Purkinje cell (primary cell): ENCODE measurements around the gene AFAP1. TPM values are rescaled to one million over a fixed set of nuclear protein-coding genes. Genes with fewer than 3 reads are reported as not detected.

ENCODE experiments used
- polyA plus RNA-seq: library from polyadenylated mRNA; unstranded; fragments of >200 nt; fragmentation: Nextera tagmentation; gene quantifications from 2 replicates; pipeline ENCODE4 v1.2.1, GENCODE V29; 2014

AFAP1 gene
- 0.98 and 2.9 TPM in 2 replicates for polyA plus RNA-seq

DNA sequence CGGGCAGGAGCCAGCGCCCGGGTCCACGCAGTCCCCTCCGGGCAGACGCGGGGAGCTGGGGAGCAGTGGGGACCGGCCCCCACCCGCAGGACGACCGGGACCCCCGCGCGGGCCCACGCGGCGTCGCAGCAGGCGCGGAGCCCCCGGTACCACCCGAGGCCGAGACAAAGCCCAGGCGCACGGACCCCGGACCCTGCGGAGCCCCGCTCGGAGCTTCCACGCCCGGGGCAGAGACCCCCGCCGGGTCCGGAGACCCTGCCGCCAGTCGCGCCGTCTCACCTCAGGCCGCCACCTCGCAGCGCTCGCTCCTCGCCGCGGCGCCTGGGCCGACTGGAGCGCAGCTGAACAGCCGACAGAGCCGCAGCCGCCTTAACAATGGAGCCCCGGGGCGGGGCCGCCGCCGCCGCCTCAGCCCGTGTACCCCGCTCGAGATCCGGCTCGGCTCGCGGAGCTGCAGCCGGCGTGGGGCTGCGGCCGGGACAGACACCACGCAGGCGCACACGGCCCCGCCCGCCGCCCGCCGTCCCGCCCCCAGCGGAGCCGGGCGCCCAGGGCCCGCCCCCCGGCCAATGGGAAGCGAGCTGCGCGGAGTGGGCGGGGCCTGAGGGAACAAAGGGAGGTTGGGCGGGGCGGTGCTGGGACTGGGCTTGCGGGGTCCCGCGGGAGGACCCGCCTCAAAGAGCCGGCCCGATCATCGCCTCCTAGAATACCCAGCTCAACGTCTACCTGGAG lies at the start of gene AFAP1:
TSS of gene AFAP1 (minus strand) at position 485 of the 732 bp plus-strand sequence. CDS start 67,783 bp downstream, outside the sequence.

Other genes with a start within 250 kb of the AFAP1 start
- 34.8 and 35.5 TPM in 2 replicates for gene ABLIM2, start 219.0 kb upstream of the AFAP1 start, polyA plus RNA-seq